Fibroblast of upper back skin (primary cell): ENCODE results near the gene OR14A2.
"Not testable (repeated sequence)": the region's sequence is repeated elsewhere in the genome, so short reads cannot be mapped to it uniquely, and the experiment has no call there.

ENCODE experiments used
- DNase-seq: peaks from one replicate; pipeline ENCODE4 v3.0.0-alpha.2; 2013

Gene OR14A2

GRCh38 chr1:247748041-247748440 lies at the start of gene OR14A2:
TSS of gene OR14A2 (minus strand) at chr1:247748141.
- no peak for DNase-seq

GRCh38 chr1:247797518-247797917 lies 49.6 kb upstream of the OR14A2 start:
- no peak for DNase-seq

GRCh38 chr1:247769603-247770002 lies 21.7 kb upstream of the OR14A2 start:
- DNase-seq, result no peak

- no peak for DNase-seq
Observed at GRCh38 chr1:247760456-247760855, 12.5 kb upstream of the OR14A2 start, which contains the start of gene OR1C1. TSS of gene OR1C1 (minus strand) at chr1:247760556. CDS start at chr1:247758406, 2,150 bp downstream.

GRCh38 chr1:247754311-247754710 lies 6.4 kb upstream of the OR14A2 start:
- not testable (repeated sequence) for DNase-seq

GRCh38 chr1:247749870-247750269 lies 1.9 kb upstream of the OR14A2 start:
- no peak for DNase-seq

- peak; percentile 1 for DNase-seq
Observed at GRCh38 chr1:247747616-247748015, 325 bp downstream of the OR14A2 start.

- DNase-seq, result no peak
Observed at GRCh38 chr1:247746391-247746935, 1.5 kb downstream of the OR14A2 start.

GRCh38 chr1:247742215-247742760 lies 5.7 kb downstream of the OR14A2 start:
- peak; percentile 7 for DNase-seq

- no peak for DNase-seq
Observed at GRCh38 chr1:247741756-247742155, 6.2 kb downstream of the OR14A2 start.

- DNase-seq, result no peak
Observed at GRCh38 chr1:247740721-247741120, 7.2 kb downstream of the OR14A2 start.

- no peak for DNase-seq
Observed at GRCh38 chr1:247738315-247738714, 9.6 kb downstream of the OR14A2 start, which contains the start of gene OR14K1. TSS of gene OR14K1 (plus strand) at chr1:247738615. CDS start at chr1:247738615, 0 bp downstream.

GRCh38 chr1:247721222-247721621 lies 26.7 kb downstream of the OR14A2 start:
- DNase-seq, result no peak

- DNase-seq, result no peak
Observed at GRCh38 chr1:247716546-247716945, 31.4 kb downstream of the OR14A2 start, which contains the start of gene OR6F1. TSS of gene OR6F1 (minus strand) at chr1:247716646. CDS start at chr1:247712755, 3,891 bp downstream.

- DNase-seq, result no peak
Observed at GRCh38 chr1:247713753-247714152, 34.2 kb downstream of the OR14A2 start.

- DNase-seq, result not testable (repeated sequence)
Observed at GRCh38 chr1:247710681-247711080, 37.3 kb downstream of the OR14A2 start.

- no peak for DNase-seq
Observed at GRCh38 chr1:247701338-247701737, 46.6 kb downstream of the OR14A2 start.

GRCh38 chr1:247681288-247681897 lies 66.5 kb downstream of the OR14A2 start:
- DNase-seq, result peak; percentile 1

GRCh38 chr1:247680171-247680570 lies 67.8 kb downstream of the OR14A2 start:
- no peak for DNase-seq

GRCh38 chr1:247679639-247680038 lies 68.3 kb downstream of the OR14A2 start, which contains the start of gene OR13G1:
TSS of gene OR13G1 (minus strand) at chr1:247679739. CDS start at chr1:247673041, 6,698 bp downstream.
- DNase-seq, result no peak
